Panc1 (cell line): ENCODE data around the gene NSD2. TPM values are rescaled to one million over a fixed set of nuclear protein-coding genes. Genes with fewer than 3 reads are reported as not detected.

ENCODE experiments used
- ATAC-seq: fragments of 200-7000 bp; cut with Tn5 transposase; 2 replicates; pipeline ENCODE4 v1.9.1; 2020; ENCODE audit warnings: mild to moderate bottlenecking, moderate library complexity
- BruUV-seq: library from RNA; stranded (reverse); fragments of 400-500 nt; replicated peaks from 2 replicates; lab custom pipeline; 2021; lab: Mats Ljungman, UMichigan
- CTCF ChIA-PET: fragments of 300-600 bp; sonication (Branson Sonifier 250); formaldehyde crosslinking; loops from one replicate; lab custom pipeline; 2022; ENCODE audit warnings: antibody characterized with exemption; lab: Charles Lee
- POLR2A ChIA-PET: fragments of 300-600 bp; sonication (Branson Sonifier 250); formaldehyde crosslinking; loops from one replicate; lab custom pipeline; 2022; ENCODE audit warnings: antibody characterized with exemption; lab: Charles Lee
- DNase-seq: peaks from one replicate; pipeline ENCODE4 v3.0.0-alpha.2; 2010; ENCODE audit warnings: low read depth, low spot score
- H3K27ac ChIP-seq: 2 replicates; pipeline ENCODE4 v1.5.1; 2011; ENCODE audit warnings: mild to moderate bottlenecking, low read length, inconsistent platforms
- H3K27me3 ChIP-seq: fragments of 200-500 bp; sonication (Bioruptor generic); 2 replicates; pipeline ENCODE4 v1.6.0; 2014; ENCODE audit warnings: low read length, inconsistent platforms; ENCODE audit not compliant: control insufficient read depth, insufficient read depth
- H3K36me3 ChIP-seq: fragments of 200-500 bp; sonication (Bioruptor generic); 2 replicates; pipeline ENCODE4 v1.5.1; 2014; ENCODE audit warnings: inconsistent platforms, mild to moderate bottlenecking, low read length, moderate library complexity; ENCODE audit not compliant: control insufficient read depth, insufficient read depth
- H3K4me1 ChIP-seq: 2 replicates; pipeline ENCODE4 v1.5.1; 2011; ENCODE audit warnings: inconsistent platforms, mild to moderate bottlenecking, low read length, moderate library complexity; ENCODE audit not compliant: control insufficient read depth, insufficient read depth
- H3K4me3 ChIP-seq, 2 experiments: 2 replicates each; pipeline ENCODE4 v1.5.1; 2011 to 2012; ENCODE audit warnings: low read depth in 2 of 2, low read length in 2 of 2, mild to moderate bottlenecking in 2 of 2, inconsistent platforms in 1 of 2, moderate library complexity in 1 of 2
- H3K9me3 ChIP-seq: fragments of 200-500 bp; sonication (Bioruptor generic); 2 replicates; pipeline ENCODE4 v1.5.1; 2014; ENCODE audit warnings: low read depth, mild to moderate bottlenecking, inconsistent platforms, low read length, moderate library complexity; ENCODE audit not compliant: control insufficient read depth, insufficient read depth
- POLR2AphosphoS5 ChIP-seq: IDR thresholded peaks from 2 replicates; pipeline ENCODE4 v1.6.1; 2012; ENCODE audit warnings: mild to moderate bottlenecking, low read depth, low read length, moderate library complexity
- SIN3A ChIP-seq: IDR thresholded peaks from 2 replicates; pipeline ENCODE4 v1.6.1; 2012; ENCODE audit warnings: low read depth, mild to moderate bottlenecking, low read length, moderate library complexity, borderline replicate concordance; ENCODE audit not compliant: insufficient read depth
- TCF7L2 ChIP-seq: IDR thresholded peaks from 2 replicates; pipeline ENCODE4 v1.6.1; 2011; ENCODE audit warnings: mild to moderate bottlenecking, low read depth, low read length, inconsistent platforms
- in situ Hi-C: cut with HindIII; loops from 2 replicates; pipeline ENCODE4 v1.10.0; 2016; ENCODE audit warnings: low sequenced_read_pairs, low pct_unique_long_range_greater_than_20kb
- intact Hi-C: fragments of 100-400 bp; cut with micrococcal nuclease; formaldehyde crosslinking; loops from one replicate; pipeline ENCODE4 v1.10.0; 2022; ENCODE audit not compliant: unreplicated experiment
- total RNA-seq: library from RNA; stranded (reverse); gene quantifications from one replicate; pipeline ENCODE4 v1.2.1, GENCODE V29; 2021; ENCODE audit not compliant: unreplicated experiment
- TF ChIP-seq, protein P1 (sequence below): fragments of 450-650 bp; IDR thresholded peaks from 2 replicates; pipeline ENCODE4 v1.5.1; 2017; ENCODE audit warnings: mild to moderate bottlenecking
- TF ChIP-seq, protein P2 (sequence below), 2 experiments: IDR thresholded peaks; 2 replicates each; pipeline ENCODE4 v1.6.1; 2011 to 2012; ENCODE audit warnings: low read depth in 2 of 2, control low read depth in 1 of 2, low read length in 1 of 2, mild to moderate bottlenecking in 1 of 2, moderate library complexity in 1 of 2; ENCODE audit not compliant: insufficient read depth in 1 of 2

The NSD2 gene
- total RNA-seq, 1 experiment from 2014 or later: 116 TPM

DNA sequence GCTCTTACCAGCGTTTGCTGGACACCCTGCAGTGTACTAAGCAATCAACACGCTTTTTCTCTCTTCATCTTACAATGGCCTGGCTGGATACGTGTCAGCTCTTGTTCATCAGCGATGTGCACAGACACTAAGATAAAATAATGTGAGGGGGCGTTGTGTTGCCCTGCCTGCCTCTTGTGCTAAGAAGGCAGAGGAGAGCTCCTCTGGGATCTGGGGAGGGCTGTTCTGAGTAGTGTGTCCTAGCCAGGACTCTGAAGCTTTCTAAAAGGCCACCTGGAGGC is 87.9 kb downstream of the NSD2 start:
- intact Hi-C loops (no loop called here), in situ Hi-C loops (no loop called here)
- H3K27me3 ChIP-seq: no peaks in the 10 kb centered on the region
- TF ChIP-seq POLR2AphosphoS5 (no peak), TCF7L2 (no peak), SIN3A (no peak)
- TF ChIP-seq, protein P1, sequence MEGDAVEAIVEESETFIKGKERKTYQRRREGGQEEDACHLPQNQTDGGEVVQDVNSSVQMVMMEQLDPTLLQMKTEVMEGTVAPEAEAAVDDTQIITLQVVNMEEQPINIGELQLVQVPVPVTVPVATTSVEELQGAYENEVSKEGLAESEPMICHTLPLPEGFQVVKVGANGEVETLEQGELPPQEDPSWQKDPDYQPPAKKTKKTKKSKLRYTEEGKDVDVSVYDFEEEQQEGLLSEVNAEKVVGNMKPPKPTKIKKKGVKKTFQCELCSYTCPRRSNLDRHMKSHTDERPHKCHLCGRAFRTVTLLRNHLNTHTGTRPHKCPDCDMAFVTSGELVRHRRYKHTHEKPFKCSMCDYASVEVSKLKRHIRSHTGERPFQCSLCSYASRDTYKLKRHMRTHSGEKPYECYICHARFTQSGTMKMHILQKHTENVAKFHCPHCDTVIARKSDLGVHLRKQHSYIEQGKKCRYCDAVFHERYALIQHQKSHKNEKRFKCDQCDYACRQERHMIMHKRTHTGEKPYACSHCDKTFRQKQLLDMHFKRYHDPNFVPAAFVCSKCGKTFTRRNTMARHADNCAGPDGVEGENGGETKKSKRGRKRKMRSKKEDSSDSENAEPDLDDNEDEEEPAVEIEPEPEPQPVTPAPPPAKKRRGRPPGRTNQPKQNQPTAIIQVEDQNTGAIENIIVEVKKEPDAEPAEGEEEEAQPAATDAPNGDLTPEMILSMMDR: no peak
- TF ChIP-seq, protein P2, sequence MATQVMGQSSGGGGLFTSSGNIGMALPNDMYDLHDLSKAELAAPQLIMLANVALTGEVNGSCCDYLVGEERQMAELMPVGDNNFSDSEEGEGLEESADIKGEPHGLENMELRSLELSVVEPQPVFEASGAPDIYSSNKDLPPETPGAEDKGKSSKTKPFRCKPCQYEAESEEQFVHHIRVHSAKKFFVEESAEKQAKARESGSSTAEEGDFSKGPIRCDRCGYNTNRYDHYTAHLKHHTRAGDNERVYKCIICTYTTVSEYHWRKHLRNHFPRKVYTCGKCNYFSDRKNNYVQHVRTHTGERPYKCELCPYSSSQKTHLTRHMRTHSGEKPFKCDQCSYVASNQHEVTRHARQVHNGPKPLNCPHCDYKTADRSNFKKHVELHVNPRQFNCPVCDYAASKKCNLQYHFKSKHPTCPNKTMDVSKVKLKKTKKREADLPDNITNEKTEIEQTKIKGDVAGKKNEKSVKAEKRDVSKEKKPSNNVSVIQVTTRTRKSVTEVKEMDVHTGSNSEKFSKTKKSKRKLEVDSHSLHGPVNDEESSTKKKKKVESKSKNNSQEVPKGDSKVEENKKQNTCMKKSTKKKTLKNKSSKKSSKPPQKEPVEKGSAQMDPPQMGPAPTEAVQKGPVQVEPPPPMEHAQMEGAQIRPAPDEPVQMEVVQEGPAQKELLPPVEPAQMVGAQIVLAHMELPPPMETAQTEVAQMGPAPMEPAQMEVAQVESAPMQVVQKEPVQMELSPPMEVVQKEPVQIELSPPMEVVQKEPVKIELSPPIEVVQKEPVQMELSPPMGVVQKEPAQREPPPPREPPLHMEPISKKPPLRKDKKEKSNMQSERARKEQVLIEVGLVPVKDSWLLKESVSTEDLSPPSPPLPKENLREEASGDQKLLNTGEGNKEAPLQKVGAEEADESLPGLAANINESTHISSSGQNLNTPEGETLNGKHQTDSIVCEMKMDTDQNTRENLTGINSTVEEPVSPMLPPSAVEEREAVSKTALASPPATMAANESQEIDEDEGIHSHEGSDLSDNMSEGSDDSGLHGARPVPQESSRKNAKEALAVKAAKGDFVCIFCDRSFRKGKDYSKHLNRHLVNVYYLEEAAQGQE (IDR thresholded peaks at IDR 0.05; ENCODE audit: insufficient read depth in 1 of 2, low read depth in 2 of 2, low read length in 1 of 2): no peak
- POLR2A ChIA-PET: no interaction called here
- CTCF ChIA-PET: no interaction called here
- no peak overlapping the region for H3K27ac ChIP-seq
- BruUV-seq: no TSS peak
- no peaks in the 10 kb centered on the region for H3K9me3 ChIP-seq
- no peaks in the 10 kb centered on the region for H3K4me1 ChIP-seq
- ATAC-seq: no peak
- DNase-seq: no peak
- H3K4me3 ChIP-seq: no peak overlapping the region
- peaks cover 2% of the 10 kb centered on the region for H3K36me3 ChIP-seq

DNA sequence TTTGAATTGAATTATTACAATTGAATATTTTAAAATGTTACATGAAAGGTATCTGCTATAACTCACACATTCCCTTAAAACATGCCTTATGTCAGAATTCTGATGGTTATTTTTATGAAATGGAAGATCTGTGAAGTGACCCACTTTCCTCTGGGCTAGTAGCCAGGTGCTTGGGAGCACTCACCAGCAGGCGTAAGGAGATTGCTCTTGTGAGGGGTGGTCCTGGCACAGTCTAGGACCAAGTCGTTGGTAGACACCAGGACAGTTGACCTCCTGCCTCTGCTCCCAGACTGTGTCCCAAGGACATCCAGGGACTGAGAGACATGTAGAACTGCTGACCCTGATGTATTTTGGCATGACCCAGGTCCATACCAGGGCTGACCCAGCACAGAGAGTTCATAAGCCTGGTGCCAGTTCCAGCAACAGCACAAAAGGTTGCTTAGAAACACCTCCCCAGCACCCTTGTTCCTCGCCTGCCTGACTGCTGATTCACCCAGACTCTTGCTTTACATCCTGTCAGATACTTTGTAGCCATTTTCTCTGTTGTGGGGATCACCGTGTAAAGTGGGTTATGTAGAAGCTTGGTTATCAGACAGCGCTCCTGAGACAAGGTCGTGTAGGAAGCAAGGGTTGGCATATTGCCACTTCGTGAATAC is 89.1 kb downstream of the NSD2 start:
- TF ChIP-seq, protein P1: no peak
- TF ChIP-seq, protein P2 (IDR thresholded peaks at IDR 0.05; ENCODE audit: insufficient read depth in 1 of 2, low read depth in 2 of 2, low read length in 1 of 2): no peak
- TF ChIP-seq POLR2AphosphoS5: no peak
- TF ChIP-seq SIN3A: no peak
- TF ChIP-seq TCF7L2: no peak
- ChIA-PET CTCF (no interaction called here), POLR2A (no interaction called here)
- no peak for ATAC-seq
- H3K27me3 ChIP-seq: no peaks in the 10 kb centered on the region
- H3K4me3 ChIP-seq: no peak overlapping the region
- intact Hi-C loops: no loop called here
- no TSS peak for BruUV-seq
- no peak overlapping the region for H3K27ac ChIP-seq
- H3K9me3 ChIP-seq: no peaks in the 10 kb centered on the region
- no peak for DNase-seq
- peaks cover under 1% of the 10 kb centered on the region for H3K36me3 ChIP-seq
- in situ Hi-C loops: no loop called here
- H3K4me1 ChIP-seq: no peaks in the 10 kb centered on the region
